Neural progenitor cell (in vitro differentiated cells): Measurements from ENCODE around the gene LCE3A. TPM values are rescaled to one million over a fixed set of nuclear protein-coding genes. Genes with fewer than 3 reads are reported as not detected.
"Not testable (repeated sequence)": the region's sequence is repeated elsewhere in the genome, so short reads cannot be mapped to it uniquely, and the experiment has no call there.

Source experiments
- DNase-seq: peaks from one replicate; pipeline ENCODE4 v3.0.0-alpha.2; 2016; ENCODE audit warnings: low spot score
- H2AFZ ChIP-seq: fragments of 200-600 bp; sonication (generic); replicated peaks from 2 replicates; pipeline ENCODE4 v1.6.1; 2016; ENCODE audit warnings: antibody characterized with exemption
- H3F3A ChIP-seq: fragments of 200-600 bp; sonication (generic); 2 replicates; pipeline ENCODE4 v1.6.1; 2016; ENCODE audit warnings: antibody characterized with exemption, low read depth
- H3K27ac ChIP-seq: fragments of 200-600 bp; sonication (generic); 2 replicates; pipeline ENCODE4 v1.5.1; 2016; ENCODE audit warnings: mild to moderate bottlenecking
- H3K27me3 ChIP-seq: fragments of 200-600 bp; sonication (generic); 2 replicates; pipeline ENCODE4 v1.6.1; 2016; ENCODE audit warnings: mild to moderate bottlenecking, moderate library complexity
- H3K36me3 ChIP-seq: fragments of 200-600 bp; sonication (generic); 2 replicates; pipeline ENCODE4 v1.5.1; 2016
- H3K4me1 ChIP-seq: fragments of 200-600 bp; sonication (generic); 2 replicates; pipeline ENCODE4 v1.6.1; 2016; ENCODE audit warnings: mixed run types
- H3K4me2 ChIP-seq: fragments of 200-600 bp; sonication (generic); 2 replicates; pipeline ENCODE4 v1.6.1; 2016
- H3K4me3 ChIP-seq: fragments of 200-600 bp; sonication (generic); 2 replicates; pipeline ENCODE4 v1.5.1; 2016
- H3K79me2 ChIP-seq: fragments of 200-600 bp; sonication (generic); 2 replicates; pipeline ENCODE4 v1.6.1; 2016; ENCODE audit warnings: low read depth
- H3K9ac ChIP-seq: fragments of 200-600 bp; sonication (generic); 2 replicates; pipeline ENCODE4 v1.6.1; 2016
- H3K9me3 ChIP-seq: fragments of 200-600 bp; sonication (generic); 2 replicates; pipeline ENCODE4 v1.5.1; 2016; ENCODE audit warnings: low read depth
- H4K20me1 ChIP-seq: fragments of 200-600 bp; sonication (generic); 2 replicates; pipeline ENCODE4 v1.6.1; 2016; ENCODE audit warnings: low read depth
- H3K27ac Mint-ChIP-seq: 3 replicates; pipeline ENCODE4 v1.8.0; 2021; ENCODE audit warnings: mixed read lengths
- H3K27me3 Mint-ChIP-seq: 2 replicates; pipeline ENCODE4 v1.8.0; 2022; ENCODE audit warnings: low read depth, mild to moderate bottlenecking, inconsistent platforms, moderate library complexity, mixed read lengths; ENCODE audit not compliant: insufficient read depth
- H3K36me3 Mint-ChIP-seq: 3 replicates; pipeline ENCODE4 v1.8.0; 2021; ENCODE audit warnings: mixed read lengths
- H3K4me1 Mint-ChIP-seq: 3 replicates; pipeline ENCODE4 v1.8.0; 2021; ENCODE audit warnings: mixed read lengths
- H3K4me3 Mint-ChIP-seq: 3 replicates; pipeline ENCODE4 v1.8.0; 2021; ENCODE audit warnings: mild to moderate bottlenecking, moderate library complexity, mixed read lengths
- H3K9me3 Mint-ChIP-seq: 3 replicates; pipeline ENCODE4 v1.8.0; 2020; ENCODE audit warnings: mixed read lengths
- EZH2 ChIP-seq: fragments of 200-600 bp; sonication (generic); IDR thresholded peaks from 2 replicates; pipeline ENCODE4 v1.6.1; 2017; ENCODE audit warnings: antibody characterized with exemption, mild to moderate bottlenecking, moderate library complexity
- EZH2phosphoT487 ChIP-seq: fragments of 200-600 bp; sonication (generic); IDR thresholded peaks from 2 replicates; pipeline ENCODE4 v1.6.1; 2017; ENCODE audit warnings: antibody characterized with exemption
- total RNA-seq: library from RNA; depleted of rRNA; stranded (reverse); fragments of >200 nt; gene quantifications from 2 replicates; pipeline ENCODE4 v1.2.3, GENCODE V29; 2015; ENCODE audit warnings: low replicate concordance
- TF ChIP-seq, protein P1 (sequence below): fragments of 200-600 bp; sonication (generic); IDR thresholded peaks from 2 replicates; pipeline ENCODE4 v1.5.1; 2017; ENCODE audit warnings: antibody characterized with exemption, mild to moderate bottlenecking

The LCE3A gene, protein sequence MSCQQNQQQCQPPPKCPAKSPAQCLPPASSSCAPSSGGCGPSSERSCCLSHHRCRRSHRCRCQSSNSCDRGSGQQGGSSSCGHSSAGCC
- not detected in 2 replicates for total RNA-seq

DNA sequence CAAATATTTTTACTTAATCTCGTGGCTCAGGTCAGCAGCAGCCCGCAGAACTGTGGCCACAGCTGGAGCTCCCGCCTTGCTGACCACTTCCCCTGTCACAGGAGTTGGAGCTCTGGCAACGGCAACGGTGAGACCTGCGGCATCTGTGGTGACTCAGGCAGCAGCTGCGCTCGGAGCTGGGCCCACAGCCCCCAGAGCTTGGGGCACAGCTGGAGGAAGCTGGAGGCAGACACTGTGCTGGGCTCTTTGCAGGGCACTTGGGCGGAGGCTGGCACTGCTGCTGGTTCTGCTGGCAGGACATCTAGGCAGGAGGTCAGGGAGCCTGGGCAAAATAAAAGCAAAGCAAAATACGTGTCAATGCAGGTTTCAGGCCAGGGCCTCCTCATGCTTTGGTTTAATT lies at the start of gene LCE3A:
Gene LCE3A, minus strand, starts transcription at position 301 of the 400 bp plus-strand sequence. Its CDS starts 0 bp downstream, at position 301.
- Mint-ChIP-seq H3K27ac (no peak within 1 kb of the TSS), H3K4me1 (no peaks in the 10 kb centered on the region), H3K36me3 (no peaks in the 10 kb centered on the region), H3K27me3 (peaks cover 6% of the 10 kb centered on the region), H3K4me3 (peak within 1 kb of the TSS; percentile 28), H3K9me3 (peaks cover 51% of the 10 kb centered on the region)
- Histone ChIP-seq H3K4me3 (no peak within 1 kb of the TSS), H2AFZ (no peak within 1 kb of the TSS), H4K20me1 (no peaks in the 10 kb centered on the region), H3K4me1 (no peaks in the 10 kb centered on the region), H3K27ac (no peak within 1 kb of the TSS), H3K79me2 (no peaks in the 10 kb centered on the region), H3K9me3 (peaks cover 14% of the 10 kb centered on the region), H3K27me3 (no peaks in the 10 kb centered on the region), H3K4me2 (no peak within 1 kb of the TSS), H3F3A (no peaks in the 10 kb centered on the region), H3K9ac (no peak within 1 kb of the TSS), H3K36me3 (no peaks in the 10 kb centered on the region)
- DNase-seq = no peak
- TF ChIP-seq, protein P1, sequence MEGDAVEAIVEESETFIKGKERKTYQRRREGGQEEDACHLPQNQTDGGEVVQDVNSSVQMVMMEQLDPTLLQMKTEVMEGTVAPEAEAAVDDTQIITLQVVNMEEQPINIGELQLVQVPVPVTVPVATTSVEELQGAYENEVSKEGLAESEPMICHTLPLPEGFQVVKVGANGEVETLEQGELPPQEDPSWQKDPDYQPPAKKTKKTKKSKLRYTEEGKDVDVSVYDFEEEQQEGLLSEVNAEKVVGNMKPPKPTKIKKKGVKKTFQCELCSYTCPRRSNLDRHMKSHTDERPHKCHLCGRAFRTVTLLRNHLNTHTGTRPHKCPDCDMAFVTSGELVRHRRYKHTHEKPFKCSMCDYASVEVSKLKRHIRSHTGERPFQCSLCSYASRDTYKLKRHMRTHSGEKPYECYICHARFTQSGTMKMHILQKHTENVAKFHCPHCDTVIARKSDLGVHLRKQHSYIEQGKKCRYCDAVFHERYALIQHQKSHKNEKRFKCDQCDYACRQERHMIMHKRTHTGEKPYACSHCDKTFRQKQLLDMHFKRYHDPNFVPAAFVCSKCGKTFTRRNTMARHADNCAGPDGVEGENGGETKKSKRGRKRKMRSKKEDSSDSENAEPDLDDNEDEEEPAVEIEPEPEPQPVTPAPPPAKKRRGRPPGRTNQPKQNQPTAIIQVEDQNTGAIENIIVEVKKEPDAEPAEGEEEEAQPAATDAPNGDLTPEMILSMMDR = no peak
- TF ChIP-seq EZH2 = no peak
- no peak for TF ChIP-seq EZH2phosphoT487

DNA sequence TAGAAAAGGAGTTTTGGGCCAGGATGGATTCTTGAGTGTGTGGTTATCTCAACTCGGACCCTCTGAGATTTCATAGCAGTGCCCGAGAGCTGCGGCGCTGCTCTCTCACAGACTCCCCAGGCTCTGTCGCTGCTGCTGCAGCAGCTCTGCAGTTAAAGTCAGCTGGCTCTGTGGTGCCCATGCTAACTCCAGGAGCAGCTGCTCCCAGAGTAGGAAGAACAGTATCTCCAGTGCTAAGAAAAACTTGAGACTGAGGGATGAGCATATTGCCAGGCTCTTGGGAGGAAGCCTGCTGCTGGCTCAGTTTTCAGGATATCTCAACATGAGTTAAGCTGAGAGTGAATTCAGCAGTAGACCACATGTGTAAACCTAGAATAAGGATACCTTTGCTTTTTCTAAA lies 44.7 kb upstream of the LCE3A start:
- Mint-ChIP-seq H3K4me1 (no peaks in the 10 kb centered on the region), H3K27me3 (peaks cover 4% of the 10 kb centered on the region)
- H3K9me3 ChIP-seq = peaks cover 24% of the 10 kb centered on the region

DNA sequence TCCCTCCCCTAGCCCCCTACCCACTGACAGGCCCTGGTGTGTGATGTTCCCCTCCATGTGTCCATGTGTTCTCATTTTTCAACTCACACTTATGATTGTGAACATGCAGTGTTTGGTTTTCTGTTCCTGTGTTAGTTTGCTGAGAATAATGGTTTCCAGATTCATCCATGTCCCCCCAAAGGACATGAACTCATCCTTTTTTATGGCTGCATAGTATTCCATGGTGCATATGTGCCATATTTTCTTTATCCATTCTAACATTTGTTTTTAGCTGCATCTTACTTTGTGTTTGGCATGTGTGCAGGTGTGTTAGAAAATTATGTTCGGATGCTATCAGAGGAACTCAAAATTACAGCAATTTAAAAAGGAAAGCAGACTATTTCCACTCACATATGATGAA lies 43.3 kb upstream of the LCE3A start:
- H3K27me3 Mint-ChIP-seq, H3K4me3 ChIP-seq, H3K4me1 Mint-ChIP-seq, H3K36me3 Mint-ChIP-seq, H3K27ac ChIP-seq, H3K27ac Mint-ChIP-seq, H4K20me1 ChIP-seq, H3K4me3 Mint-ChIP-seq, H3F3A ChIP-seq, H3K36me3 ChIP-seq, H3K27me3 ChIP-seq, H3K79me2 ChIP-seq, DNase-seq, H3K9ac ChIP-seq, H3K4me2 ChIP-seq, H3K4me1 ChIP-seq, H2AFZ ChIP-seq: not testable (repeated sequence)
- peaks cover 33% of the 10 kb centered on the region for H3K9me3 Mint-ChIP-seq
- peaks cover 24% of the 10 kb centered on the region for H3K9me3 ChIP-seq

More for the DNA sequence above, 44.7 kb upstream of the LCE3A start:
- TF ChIP-seq, protein P1 = no peak
- no peak for TF ChIP-seq EZH2phosphoT487
- no peak for TF ChIP-seq EZH2
- Mint-ChIP-seq H3K4me3 (no peak overlapping the region), H3K9me3 (peaks cover 31% of the 10 kb centered on the region), H3K36me3 (no peaks in the 10 kb centered on the region), H3K27ac (no peak overlapping the region)
- Histone ChIP-seq H3K27me3 (no peaks in the 10 kb centered on the region), H2AFZ (no peak overlapping the region), H3F3A (no peaks in the 10 kb centered on the region), H3K27ac (no peak overlapping the region), H3K36me3 (no peaks in the 10 kb centered on the region), H3K4me1 (no peaks in the 10 kb centered on the region), H3K9ac (no peak overlapping the region), H3K4me3 (no peak overlapping the region), H3K4me2 (no peak overlapping the region), H3K79me2 (no peaks in the 10 kb centered on the region), H4K20me1 (no peaks in the 10 kb centered on the region)
- no peak for DNase-seq

DNA sequence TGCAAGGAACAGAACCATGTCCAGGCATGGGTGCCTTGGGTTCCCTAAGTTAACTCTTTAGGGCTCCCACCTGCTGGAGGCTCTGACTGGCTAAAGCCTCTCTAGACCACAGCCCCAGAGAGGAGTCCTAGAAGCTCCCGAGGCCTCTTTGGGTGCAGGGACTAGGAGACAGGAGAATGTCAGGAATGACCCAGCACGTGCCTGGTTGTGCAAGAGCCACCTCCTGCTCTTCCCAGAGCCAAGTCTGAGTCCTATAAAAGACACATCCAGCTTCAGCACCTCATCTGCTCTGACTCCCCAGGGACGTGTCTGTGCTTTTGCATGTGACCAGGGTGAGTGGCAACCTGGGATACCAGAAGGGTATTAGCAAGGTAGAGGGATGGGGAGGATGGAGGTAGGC lies 40.2 kb upstream of the LCE3A start, which contains the start of gene LCE2D:
Gene LCE2D, plus strand, starts transcription at position 283 of the 400 bp plus-strand sequence. CDS start 726 bp downstream, outside the sequence.
- Mint-ChIP-seq H3K4me3 (no peak within 1 kb of the TSS), H3K27me3 (peaks cover 8% of the 10 kb centered on the region), H3K27ac (no peak within 1 kb of the TSS), H3K9me3 (peaks cover 28% of the 10 kb centered on the region), H3K4me1 (no peaks in the 10 kb centered on the region), H3K36me3 (no peaks in the 10 kb centered on the region)
- Histone ChIP-seq H3K4me1 (no peaks in the 10 kb centered on the region), H3K27ac (no peak within 1 kb of the TSS), H3K79me2 (no peaks in the 10 kb centered on the region), H2AFZ (no peak within 1 kb of the TSS), H3F3A (no peaks in the 10 kb centered on the region), H3K4me3 (no peak within 1 kb of the TSS), H3K9me3 (peaks cover 15% of the 10 kb centered on the region), H3K4me2 (no peak within 1 kb of the TSS), H3K36me3 (no peaks in the 10 kb centered on the region), H3K9ac (no peak within 1 kb of the TSS), H4K20me1 (no peaks in the 10 kb centered on the region), H3K27me3 (no peaks in the 10 kb centered on the region)
- DNase-seq = no peak
- TF ChIP-seq EZH2phosphoT487 (no peak), EZH2 (no peak)
- TF ChIP-seq, protein P1 = no peak
